ENCODE measurements around the gene RASSF7. TPM values are rescaled to one million over a fixed set of nuclear protein-coding genes. Genes with fewer than 3 reads are reported as not detected.

The RASSF7 gene, protein sequence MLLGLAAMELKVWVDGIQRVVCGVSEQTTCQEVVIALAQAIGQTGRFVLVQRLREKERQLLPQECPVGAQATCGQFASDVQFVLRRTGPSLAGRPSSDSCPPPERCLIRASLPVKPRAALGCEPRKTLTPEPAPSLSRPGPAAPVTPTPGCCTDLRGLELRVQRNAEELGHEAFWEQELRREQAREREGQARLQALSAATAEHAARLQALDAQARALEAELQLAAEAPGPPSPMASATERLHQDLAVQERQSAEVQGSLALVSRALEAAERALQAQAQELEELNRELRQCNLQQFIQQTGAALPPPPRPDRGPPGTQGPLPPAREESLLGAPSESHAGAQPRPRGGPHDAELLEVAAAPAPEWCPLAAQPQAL
- 100 to 1,000 TPM in 1 of 2 donors, 10 to 100 TPM in 1; 49.4 to 107 TPM for total RNA-seq

DNA sequence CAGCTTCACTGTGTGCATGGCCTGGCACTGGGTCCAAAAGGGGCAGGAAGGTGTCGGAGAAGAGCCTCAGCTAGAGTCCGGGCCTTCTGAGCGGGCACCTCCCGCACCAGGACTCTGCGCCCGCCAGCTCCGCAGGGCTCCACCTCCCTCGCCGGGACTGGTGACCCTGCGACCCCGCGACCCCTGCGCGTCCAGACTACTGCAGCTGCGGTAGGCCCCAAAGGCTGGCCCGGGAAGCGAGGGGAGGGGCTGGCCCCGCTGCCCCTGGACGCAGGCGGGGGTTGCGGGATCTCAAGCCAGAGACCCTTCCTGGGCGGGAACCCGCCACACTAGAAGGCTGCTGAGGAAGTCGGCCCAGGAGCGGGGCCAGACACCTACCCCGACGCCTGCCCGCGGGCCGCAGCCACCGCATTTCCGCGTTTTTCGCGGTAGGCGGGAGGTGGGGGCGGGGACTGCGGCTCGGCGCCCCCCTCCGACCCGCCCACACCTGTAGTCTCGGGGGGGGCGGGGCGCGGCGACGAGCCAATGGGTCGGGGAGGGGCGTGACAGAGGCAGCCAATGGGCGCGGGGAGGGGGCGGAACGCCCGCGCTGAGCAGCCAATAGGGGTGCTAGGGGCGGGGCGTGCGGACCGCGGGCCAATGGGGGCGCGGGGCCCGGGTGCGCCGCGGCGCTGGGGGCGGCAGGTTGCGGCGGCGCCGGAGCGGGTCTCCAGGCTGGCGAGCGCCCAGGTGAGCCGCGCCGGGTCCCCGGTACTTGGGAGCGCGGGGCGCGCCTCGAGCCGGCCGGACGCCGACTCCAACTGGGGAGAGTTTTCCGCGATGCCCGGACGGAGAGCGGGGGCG is at the start of gene RASSF7, which contains the start of gene LMNTD2:
Gene RASSF7 (plus strand): TSS at position 666 of the 843 bp plus-strand sequence. CDS start 799 bp downstream, outside the sequence.
Gene LMNTD2 (minus strand): TSS at position 434 of the 843 bp plus-strand sequence. CDS start 22 bp downstream, at position 412.
- TF ChIP-seq POLR2A (IDR thresholded peaks at IDR 0.05) (peak; percentile 64), POLR2AphosphoS5 (IDR thresholded peaks at IDR 0.05) (peak; percentile 82)
- TF ChIP-seq, protein P1, sequence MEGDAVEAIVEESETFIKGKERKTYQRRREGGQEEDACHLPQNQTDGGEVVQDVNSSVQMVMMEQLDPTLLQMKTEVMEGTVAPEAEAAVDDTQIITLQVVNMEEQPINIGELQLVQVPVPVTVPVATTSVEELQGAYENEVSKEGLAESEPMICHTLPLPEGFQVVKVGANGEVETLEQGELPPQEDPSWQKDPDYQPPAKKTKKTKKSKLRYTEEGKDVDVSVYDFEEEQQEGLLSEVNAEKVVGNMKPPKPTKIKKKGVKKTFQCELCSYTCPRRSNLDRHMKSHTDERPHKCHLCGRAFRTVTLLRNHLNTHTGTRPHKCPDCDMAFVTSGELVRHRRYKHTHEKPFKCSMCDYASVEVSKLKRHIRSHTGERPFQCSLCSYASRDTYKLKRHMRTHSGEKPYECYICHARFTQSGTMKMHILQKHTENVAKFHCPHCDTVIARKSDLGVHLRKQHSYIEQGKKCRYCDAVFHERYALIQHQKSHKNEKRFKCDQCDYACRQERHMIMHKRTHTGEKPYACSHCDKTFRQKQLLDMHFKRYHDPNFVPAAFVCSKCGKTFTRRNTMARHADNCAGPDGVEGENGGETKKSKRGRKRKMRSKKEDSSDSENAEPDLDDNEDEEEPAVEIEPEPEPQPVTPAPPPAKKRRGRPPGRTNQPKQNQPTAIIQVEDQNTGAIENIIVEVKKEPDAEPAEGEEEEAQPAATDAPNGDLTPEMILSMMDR (IDR thresholded peaks at IDR 0.05) = peak in 2 of 4 experiments; percentile 8 to 13
- Histone ChIP-seq H3K27ac (peak within 1 kb of the TSS; percentile 82 to 87), H3K9me3 (no peaks in the 10 kb centered on the region), H3K36me3 (no peaks in the 10 kb centered on the region), H3K4me1 (replicated peaks) (peaks cover 21% of the 10 kb centered on the region), H3K27me3 (replicated peaks; ENCODE audit: insufficient read depth) (no peaks in the 10 kb centered on the region), H3K4me3 (peak within 1 kb of the TSS; percentile 85 to 95)
- DNase-seq (ENCODE audit: low spot score) = peak; percentile 95
- WGBS = 2% methylated on average over 51 of the region's 95 CpGs
- intact Hi-C loops (cut with DNase I) = no loop called here

DNA sequence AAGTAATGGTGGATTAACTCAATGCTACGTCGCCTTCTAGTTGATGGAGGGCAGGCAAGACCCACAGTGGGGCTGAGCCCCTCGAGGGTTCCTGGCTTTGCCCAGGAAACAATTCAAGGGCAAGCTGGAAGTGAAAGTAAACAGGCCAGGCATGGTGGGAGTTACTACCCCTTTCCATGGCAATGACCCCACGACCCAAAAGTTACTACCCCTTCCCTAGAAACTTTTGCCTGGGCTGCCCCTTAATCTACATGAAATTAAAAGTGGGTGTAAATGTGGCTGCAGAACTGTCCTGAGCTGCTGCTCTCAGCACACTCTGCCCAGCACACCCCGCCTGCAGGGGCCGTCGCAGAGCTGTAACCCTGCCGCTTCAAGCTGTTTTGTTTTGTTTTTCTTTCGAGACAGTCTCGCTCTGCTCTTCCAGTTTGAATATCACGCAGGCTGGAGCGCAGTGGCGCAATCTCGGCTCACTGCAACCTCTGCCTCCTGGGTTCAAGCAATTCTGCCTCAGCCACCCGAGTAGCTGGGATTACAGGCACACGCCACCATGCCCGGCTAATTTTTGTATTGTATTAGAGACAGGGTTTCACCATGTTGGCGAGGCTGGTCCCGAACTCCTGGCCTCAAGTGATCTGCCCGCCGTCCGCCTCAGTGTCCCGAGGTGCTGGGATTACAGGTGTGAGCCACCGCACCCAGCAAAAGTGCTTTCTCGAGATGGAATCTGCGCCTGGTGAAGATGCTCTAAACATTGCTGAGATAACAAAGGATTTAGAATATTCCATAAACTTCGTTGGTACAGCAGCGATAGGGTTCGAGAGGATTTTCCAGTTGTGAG is 47.8 kb upstream of the RASSF7 start:
- no peak for DNase-seq (ENCODE audit: low spot score)
- 93% methylated on average over 29 of the region's 29 CpGs for WGBS
- intact Hi-C loops (cut with DNase I) = no loop called here

DNA sequence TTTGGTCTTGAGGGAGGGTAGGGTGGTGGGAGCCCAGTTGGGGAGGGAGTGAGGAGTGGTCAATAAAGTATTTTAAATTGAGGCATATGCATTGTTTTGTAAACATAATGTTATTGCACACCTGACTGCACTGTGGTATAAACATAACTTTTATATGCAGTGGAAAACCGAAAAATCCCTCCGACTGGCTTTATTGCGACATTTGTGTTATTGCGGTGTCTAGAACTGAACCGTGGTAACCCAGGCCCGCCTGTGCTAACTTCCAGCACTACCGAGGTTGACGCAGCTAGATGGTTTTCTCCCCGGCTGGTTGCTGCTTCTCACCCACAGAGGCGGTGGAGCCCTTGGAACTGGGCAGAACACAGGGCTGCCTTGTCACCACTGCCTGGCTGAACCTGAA is 46.2 kb upstream of the RASSF7 start:
- peak overlapping the region in 1 of 2 donors; percentile 71 for H3K27ac ChIP-seq
- no peaks in the 10 kb centered on the region for H3K9me3 ChIP-seq
- H3K27me3 ChIP-seq (replicated peaks; ENCODE audit: insufficient read depth) = no peaks in the 10 kb centered on the region
- no peak overlapping the region for H3K4me3 ChIP-seq
- intact Hi-C loops (cut with DNase I) = loop anchor here (5.0 kb wide), 1 partner anchor 62 kb away; the partner anchor contains the start of gene PTDSS2
- no peaks in the 10 kb centered on the region for H3K4me1 ChIP-seq (replicated peaks)
- TF ChIP-seq POLR2A (IDR thresholded peaks at IDR 0.05) = no peak
- TF ChIP-seq, protein P1 (IDR thresholded peaks at IDR 0.05) = no peak
- DNase-seq (ENCODE audit: low spot score) = no peak
- H3K36me3 ChIP-seq = no peaks in the 10 kb centered on the region
- 80% methylated on average over 10 of the region's 10 CpGs for WGBS

More for the DNA sequence above, 47.8 kb upstream of the RASSF7 start:
- Histone ChIP-seq H3K4me3 (no peak overlapping the region), H3K27ac (no peak overlapping the region), H3K9me3 (no peaks in the 10 kb centered on the region), H3K4me1 (replicated peaks) (peaks cover 2% of the 10 kb centered on the region), H3K36me3 (no peaks in the 10 kb centered on the region), H3K27me3 (replicated peaks; ENCODE audit: insufficient read depth) (no peaks in the 10 kb centered on the region)
- TF ChIP-seq POLR2A (IDR thresholded peaks at IDR 0.05) = no peak
- no peak for TF ChIP-seq POLR2AphosphoS5 (IDR thresholded peaks at IDR 0.05)
- TF ChIP-seq, protein P1 (IDR thresholded peaks at IDR 0.05) = no peak

GRCh38 chr11:515131-515530 is 45.6 kb upstream of the RASSF7 start:
- 46% methylated on average over 6 of the region's 6 CpGs for WGBS
- Histone ChIP-seq H3K9me3 (no peaks in the 10 kb centered on the region), H3K27ac (peak overlapping the region; percentile 14 to 71), H3K36me3 (no peaks in the 10 kb centered on the region), H3K4me1 (replicated peaks) (no peaks in the 10 kb centered on the region), H3K27me3 (replicated peaks; ENCODE audit: insufficient read depth) (no peaks in the 10 kb centered on the region), H3K4me3 (no peak overlapping the region)
- intact Hi-C loops (cut with DNase I) = loop anchor here (5.0 kb wide), 1 partner anchor 63 kb away; the partner anchor contains the start of gene PTDSS2
- TF ChIP-seq, protein P1 (IDR thresholded peaks at IDR 0.05) = no peak
- peak; percentile 45 for TF ChIP-seq POLR2A (IDR thresholded peaks at IDR 0.05)
- peak; percentile 88 for TF ChIP-seq POLR2AphosphoS5 (IDR thresholded peaks at IDR 0.05)
- DNase-seq (ENCODE audit: low spot score) = peak; percentile 79
